ENCODE results near the gene FBXO4. TPM values are rescaled to one million over a fixed set of nuclear protein-coding genes. Genes with fewer than 3 reads are reported as not detected.
A peak's percentile ranks its signal among the peaks of the same experiment; 100 is the strongest.

The FBXO4 gene
- total RNA-seq, 2 donors from 2014 or later: 1.8 to 1.9 TPM

DNA sequence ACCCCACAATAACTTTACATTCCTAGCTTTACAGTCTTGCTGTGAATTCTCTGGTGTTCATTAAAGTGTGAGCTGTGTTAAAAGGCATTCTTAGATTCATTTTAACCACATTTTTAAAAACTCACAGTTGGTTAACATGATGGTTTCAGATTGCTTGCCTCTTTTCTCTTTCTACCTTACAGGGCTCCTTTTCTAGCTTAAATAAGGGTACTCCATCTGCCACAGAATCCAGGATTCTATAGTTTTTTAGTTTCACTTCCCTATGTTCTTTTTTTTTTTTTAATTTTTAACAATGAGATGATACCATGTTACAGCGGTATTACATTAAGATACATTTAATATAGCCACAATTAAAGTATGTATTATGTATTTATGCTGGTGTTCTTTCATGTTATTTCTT, 3.9 kb upstream of the FBXO4 start:
- no CpG with 5 or more reads among the region's 1 CpG for WGBS, 2 experiments (ENCODE audit: insufficient coverage in 1 of 2, insufficient read length in 1 of 2)
- H3K4me3 ChIP-seq (ENCODE audit: low read length): no peak overlapping the region
- H3K36me3 Mint-ChIP-seq (ENCODE audit: low read depth): peaks cover 38% of the 10 kb centered on the region
- no peaks in the 10 kb centered on the region for H3K9me3 Mint-ChIP-seq
- H3K4me1 Mint-ChIP-seq: peaks cover 4% of the 10 kb centered on the region
- H3K4me3 Mint-ChIP-seq: no peak overlapping the region
- H3K4me1 ChIP-seq (ENCODE audit: control insufficient read depth, insufficient read depth, low read length): no peaks in the 10 kb centered on the region
- no peak overlapping the region for H3K9ac ChIP-seq (ENCODE audit: extremely low read depth, low read length, poor library complexity, severe bottlenecking)
- peaks cover 62% of the 10 kb centered on the region for H3K36me3 ChIP-seq (ENCODE audit: control insufficient read depth, insufficient read depth, low read length)
- H3K27me3 ChIP-seq (ENCODE audit: control insufficient read depth, insufficient read depth, low read length, poor library complexity, severe bottlenecking): no peaks in the 10 kb centered on the region
- no peaks in the 10 kb centered on the region for H3K9me3 ChIP-seq (ENCODE audit: control insufficient read depth, low read length)
- H3K27ac ChIP-seq (ENCODE audit: low read depth, low read length): no peak overlapping the region
- TF ChIP-seq, protein P1, sequence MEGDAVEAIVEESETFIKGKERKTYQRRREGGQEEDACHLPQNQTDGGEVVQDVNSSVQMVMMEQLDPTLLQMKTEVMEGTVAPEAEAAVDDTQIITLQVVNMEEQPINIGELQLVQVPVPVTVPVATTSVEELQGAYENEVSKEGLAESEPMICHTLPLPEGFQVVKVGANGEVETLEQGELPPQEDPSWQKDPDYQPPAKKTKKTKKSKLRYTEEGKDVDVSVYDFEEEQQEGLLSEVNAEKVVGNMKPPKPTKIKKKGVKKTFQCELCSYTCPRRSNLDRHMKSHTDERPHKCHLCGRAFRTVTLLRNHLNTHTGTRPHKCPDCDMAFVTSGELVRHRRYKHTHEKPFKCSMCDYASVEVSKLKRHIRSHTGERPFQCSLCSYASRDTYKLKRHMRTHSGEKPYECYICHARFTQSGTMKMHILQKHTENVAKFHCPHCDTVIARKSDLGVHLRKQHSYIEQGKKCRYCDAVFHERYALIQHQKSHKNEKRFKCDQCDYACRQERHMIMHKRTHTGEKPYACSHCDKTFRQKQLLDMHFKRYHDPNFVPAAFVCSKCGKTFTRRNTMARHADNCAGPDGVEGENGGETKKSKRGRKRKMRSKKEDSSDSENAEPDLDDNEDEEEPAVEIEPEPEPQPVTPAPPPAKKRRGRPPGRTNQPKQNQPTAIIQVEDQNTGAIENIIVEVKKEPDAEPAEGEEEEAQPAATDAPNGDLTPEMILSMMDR (conservative IDR thresholded peaks at IDR 0.05): no peak
- H3K27me3 Mint-ChIP-seq (ENCODE audit: insufficient read depth): peaks cover 2% of the 10 kb centered on the region
- DNase-seq: no peak
- H3K27ac Mint-ChIP-seq: no peak overlapping the region

DNA sequence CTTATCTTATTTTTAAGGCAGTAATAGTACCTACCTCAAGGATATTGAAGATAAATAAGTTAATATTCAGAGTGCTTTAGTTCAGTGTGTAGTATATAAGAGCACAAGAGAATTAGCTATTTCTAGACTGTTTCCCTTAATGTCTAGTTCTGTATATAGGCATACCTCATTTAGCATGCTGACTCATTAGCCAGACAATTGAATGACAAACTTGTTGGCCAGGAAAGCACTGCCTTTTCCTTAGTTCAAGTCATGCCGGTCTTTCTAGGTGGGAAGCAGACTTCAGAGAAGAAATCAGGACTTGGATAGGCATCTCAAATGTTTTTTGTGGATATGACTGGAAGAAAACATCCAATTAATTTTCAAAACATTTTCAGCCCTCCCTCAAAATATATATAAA, 3.2 kb upstream of the FBXO4 start:
- no peaks in the 10 kb centered on the region for H3K27me3 ChIP-seq (ENCODE audit: control insufficient read depth, insufficient read depth, low read length, poor library complexity, severe bottlenecking)
- Mint-ChIP-seq H3K9me3 (no peaks in the 10 kb centered on the region), H3K27me3 (ENCODE audit: insufficient read depth) (peaks cover 2% of the 10 kb centered on the region), H3K27ac (no peak overlapping the region), H3K4me1 (peaks cover 4% of the 10 kb centered on the region), H3K36me3 (ENCODE audit: low read depth) (peaks cover 37% of the 10 kb centered on the region), H3K4me3 (no peak overlapping the region)
- no peak overlapping the region for H3K27ac ChIP-seq (ENCODE audit: low read depth, low read length)
- H3K9me3 ChIP-seq (ENCODE audit: control insufficient read depth, low read length): no peaks in the 10 kb centered on the region
- TF ChIP-seq, protein P1 (conservative IDR thresholded peaks at IDR 0.05): no peak
- whole genome bisulfite sequencing, 2 experiments (ENCODE audit: insufficient coverage in 1 of 2, insufficient read length in 1 of 2): 86% methylated on average over 1 of the region's 1 CpG; no CpG with 5 or more reads in 1 of the 2 experiments
- no peak overlapping the region for H3K9ac ChIP-seq (ENCODE audit: extremely low read depth, low read length, poor library complexity, severe bottlenecking)
- DNase-seq: no peak
- H3K36me3 ChIP-seq (ENCODE audit: control insufficient read depth, insufficient read depth, low read length): peaks cover 55% of the 10 kb centered on the region
- no peak overlapping the region for H3K4me3 ChIP-seq (ENCODE audit: low read length)
- H3K4me1 ChIP-seq (ENCODE audit: control insufficient read depth, insufficient read depth, low read length): no peaks in the 10 kb centered on the region

DNA sequence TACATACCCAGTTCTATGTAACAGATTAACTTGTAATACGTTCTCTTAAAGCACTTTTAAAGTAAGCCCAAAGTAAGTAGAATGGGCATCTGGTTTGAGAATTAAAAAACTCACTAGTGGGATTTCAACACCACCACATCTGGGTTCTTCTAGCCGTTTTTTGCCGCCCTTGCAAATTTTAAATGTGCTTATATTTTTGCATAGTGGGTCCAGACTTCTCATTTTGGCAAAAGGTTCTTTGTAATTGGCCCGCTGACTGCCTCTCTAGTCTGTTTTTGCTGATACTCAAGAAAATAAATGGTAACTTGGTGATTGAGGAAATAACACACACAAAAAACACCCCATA, 582 bp upstream of the FBXO4 start:
- H3K27me3 ChIP-seq (ENCODE audit: control insufficient read depth, insufficient read depth, low read length, poor library complexity, severe bottlenecking): no peaks in the 10 kb centered on the region
- Mint-ChIP-seq H3K27ac (no peak overlapping the region), H3K4me3 (peak overlapping the region; percentile 69), H3K27me3 (ENCODE audit: insufficient read depth) (peaks cover 2% of the 10 kb centered on the region), H3K9me3 (no peaks in the 10 kb centered on the region), H3K36me3 (ENCODE audit: low read depth) (peaks cover 18% of the 10 kb centered on the region), H3K4me1 (peaks cover 4% of the 10 kb centered on the region)
- H3K36me3 ChIP-seq (ENCODE audit: control insufficient read depth, insufficient read depth, low read length): peaks cover 30% of the 10 kb centered on the region
- H3K4me3 ChIP-seq (ENCODE audit: low read length): peak overlapping the region; percentile 67
- no peak overlapping the region for H3K9ac ChIP-seq (ENCODE audit: extremely low read depth, low read length, poor library complexity, severe bottlenecking)
- DNase-seq: no peak
- WGBS, 2 experiments (ENCODE audit: insufficient coverage in 1 of 2, insufficient read length in 1 of 2): 87 to 100% methylated on average over 1 to 4 of the region's 4 CpGs
- no peak overlapping the region for H3K27ac ChIP-seq (ENCODE audit: low read depth, low read length)
- H3K4me1 ChIP-seq (ENCODE audit: control insufficient read depth, insufficient read depth, low read length): no peaks in the 10 kb centered on the region
- TF ChIP-seq, protein P1 (conservative IDR thresholded peaks at IDR 0.05): no peak
- H3K9me3 ChIP-seq (ENCODE audit: control insufficient read depth, low read length): no peaks in the 10 kb centered on the region

Data from endodermal cell (in vitro differentiated cells).